Mucosa of gallbladder (tissue), 1 donor: ENCODE results near the gene TGFBR3. TPM values are rescaled to one million over a fixed set of nuclear protein-coding genes. Genes with fewer than 3 reads are reported as not detected.
A peak's percentile ranks its signal among the peaks of the same experiment; 100 is the strongest.

Experiments
- DNase-seq: peaks from one replicate; pipeline ENCODE4 v3.0.0-alpha.2; 2020; ENCODE audit warnings: low spot score
- total RNA-seq: library from RNA; stranded (reverse); gene quantifications from one replicate; pipeline ENCODE4 v1.2.1, GENCODE V29; 2021
- donor health status: DM: no; HTN: no; CAD: no.

The TGFBR3 gene
- total RNA-seq, 1 donor from 2014 or later = 54.4 TPM

- peak; percentile 32 for DNase-seq
These were observed 235.2 kb downstream of the TGFBR3 start for GRCh38 chr1:91650764-91651163.

- DNase-seq = no peak
These were observed 238.9 kb downstream of the TGFBR3 start for GRCh38 chr1:91647061-91647460.

GRCh38 chr1:91645031-91645430 is 240.9 kb downstream of the TGFBR3 start:
- no peak for DNase-seq

- no peak for DNase-seq
These were observed 242.5 kb downstream of the TGFBR3 start for GRCh38 chr1:91643431-91643830.

GRCh38 chr1:91640877-91641526 is 244.9 kb downstream of the TGFBR3 start:
- no peak for DNase-seq

- DNase-seq = no peak
These were observed 248.4 kb downstream of the TGFBR3 start for GRCh38 chr1:91637539-91637994.

- no peak for DNase-seq
These were observed 250.2 kb downstream of the TGFBR3 start for GRCh38 chr1:91635763-91636162.

- DNase-seq = no peak
These were observed 252.5 kb downstream of the TGFBR3 start for GRCh38 chr1:91633438-91633837.

- no peak for DNase-seq
These were observed 254.1 kb downstream of the TGFBR3 start for GRCh38 chr1:91631718-91632330.

GRCh38 chr1:91630803-91631202 is 255.1 kb downstream of the TGFBR3 start:
- DNase-seq = no peak

Other genes with a start within 250 kb of the TGFBR3 start
- not detected for gene BRDT, start 63.2 kb upstream of the TGFBR3 start, total RNA-seq
- gene EPHX4, start 143.8 kb upstream of the TGFBR3 start, total RNA-seq = 0.14 TPM
- not detected for gene SETSIP, start 189.3 kb upstream of the TGFBR3 start, total RNA-seq
- gene BTBD8, start 194.2 kb upstream of the TGFBR3 start, total RNA-seq = 8.5 TPM